GM18508 (cell line): ENCODE results near the gene EVC.

ENCODE experiments used
- ATAC-seq: cut with Tn5 transposase; IDR thresholded peaks from one replicate; pipeline ENCODE4 v1.9.1; 2021; ENCODE audit warnings: moderate number of reproducible peaks; ENCODE audit not compliant: insufficient read depth, unreplicated experiment

Gene EVC

GRCh38 chr4:5730436-5730835, 19.4 kb downstream of the EVC start:
- ATAC-seq: no peak

GRCh38 chr4:5730993-5731990, 20.3 kb downstream of the EVC start:
- ATAC-seq: no peak

- no peak for ATAC-seq
Measured at GRCh38 chr4:5732158-5732557, 21.2 kb downstream of the EVC start.

- ATAC-seq: no peak
Measured at GRCh38 chr4:5734853-5735252, 23.9 kb downstream of the EVC start.

- no peak for ATAC-seq
Measured at GRCh38 chr4:5735463-5735862, 24.5 kb downstream of the EVC start.

- no peak for ATAC-seq
Measured at GRCh38 chr4:5738061-5738460, 27.1 kb downstream of the EVC start.

GRCh38 chr4:5742388-5742787, 31.4 kb downstream of the EVC start:
- ATAC-seq: no peak

- no peak for ATAC-seq
Measured at GRCh38 chr4:5742968-5743367, 32.0 kb downstream of the EVC start.

GRCh38 chr4:5746250-5746649, 35.2 kb downstream of the EVC start:
- no peak for ATAC-seq

GRCh38 chr4:5746829-5747737, 36.1 kb downstream of the EVC start:
- ATAC-seq: no peak

GRCh38 chr4:5747738-5748375, 36.9 kb downstream of the EVC start:
- no peak for ATAC-seq

GRCh38 chr4:5749568-5749967, 38.6 kb downstream of the EVC start:
- no peak for ATAC-seq

- ATAC-seq: no peak
Measured at GRCh38 chr4:5750052-5750945, 39.3 kb downstream of the EVC start.

- ATAC-seq: no peak
Measured at GRCh38 chr4:5750946-5751665, 40.1 kb downstream of the EVC start.

- ATAC-seq: no peak
Measured at GRCh38 chr4:5751666-5752375, 40.8 kb downstream of the EVC start.

GRCh38 chr4:5752376-5753184, 41.6 kb downstream of the EVC start:
- no peak for ATAC-seq

- no peak for ATAC-seq
Measured at GRCh38 chr4:5753366-5753765, 42.4 kb downstream of the EVC start.
